SJCRH30 (cell line): ENCODE results near the gene SPTLC3. TPM values are rescaled to one million over a fixed set of nuclear protein-coding genes. Genes with fewer than 3 reads are reported as not detected.

Source experiments
- DNase-seq, 2 experiments: peaks; one replicate each; pipeline ENCODE4 v3.0.0-alpha.2; 2015 to 2020
- H3K27ac ChIP-seq: fragments of 250-450 bp; sonication (Bioruptor Pico); 2 replicates; pipeline ENCODE4 v1.5.1; 2020; ENCODE audit warnings: mild to moderate bottlenecking, moderate library complexity
- H3K27me3 ChIP-seq: fragments of 250-450 bp; sonication (Bioruptor Pico); 2 replicates; pipeline ENCODE4 v1.5.1; 2020; ENCODE audit warnings: mild to moderate bottlenecking, moderate library complexity
- H3K36me3 ChIP-seq: fragments of 250-450 bp; sonication (Bioruptor Pico); 2 replicates; pipeline ENCODE4 v1.5.1; 2020; ENCODE audit warnings: mild to moderate bottlenecking, moderate library complexity
- H3K4me1 ChIP-seq: fragments of 250-450 bp; sonication (Bioruptor Pico); 2 replicates; pipeline ENCODE4 v1.5.1; 2020; ENCODE audit warnings: mild to moderate bottlenecking, moderate library complexity
- H3K4me3 ChIP-seq: fragments of 250-450 bp; sonication (Bioruptor Pico); 2 replicates; pipeline ENCODE4 v1.5.1; 2020; ENCODE audit warnings: mild to moderate bottlenecking, moderate library complexity
- H3K9me3 ChIP-seq: fragments of 250-450 bp; sonication (Bioruptor Pico); replicated peaks from 2 replicates; pipeline ENCODE4 v1.5.1; 2020; ENCODE audit warnings: mild to moderate bottlenecking, moderate library complexity
- total RNA-seq: library from RNA; depleted of rRNA; stranded (reverse); fragments of >200 nt; shearing (Covaris generic); gene quantifications from 2 replicates; pipeline ENCODE4 v1.2.3, GENCODE V29; 2014

The SPTLC3 gene
- total RNA-seq, 1 experiment from 2014 or later = not detected

DNA sequence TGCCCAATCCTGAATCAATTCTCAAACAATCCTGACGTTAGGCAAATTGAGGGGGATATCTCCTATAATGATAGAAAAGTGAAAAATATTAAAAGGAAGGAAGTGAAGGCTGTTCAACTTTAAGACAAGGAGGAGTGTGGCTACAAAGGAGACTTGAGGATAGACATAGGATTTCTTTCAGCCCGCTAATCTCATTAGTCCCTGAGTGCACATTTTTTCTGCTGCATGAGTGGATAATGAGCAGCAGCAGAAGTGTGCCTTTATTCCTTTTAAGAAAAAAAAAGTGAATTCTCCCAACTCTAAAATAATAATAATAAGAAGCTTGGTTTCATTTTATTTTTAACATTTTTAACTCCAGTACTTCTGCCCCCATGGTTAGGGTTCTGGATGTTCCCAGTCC, 102.0 kb downstream of the SPTLC3 start:
- H3K36me3 ChIP-seq = no peaks in the 10 kb centered on the region

DNA sequence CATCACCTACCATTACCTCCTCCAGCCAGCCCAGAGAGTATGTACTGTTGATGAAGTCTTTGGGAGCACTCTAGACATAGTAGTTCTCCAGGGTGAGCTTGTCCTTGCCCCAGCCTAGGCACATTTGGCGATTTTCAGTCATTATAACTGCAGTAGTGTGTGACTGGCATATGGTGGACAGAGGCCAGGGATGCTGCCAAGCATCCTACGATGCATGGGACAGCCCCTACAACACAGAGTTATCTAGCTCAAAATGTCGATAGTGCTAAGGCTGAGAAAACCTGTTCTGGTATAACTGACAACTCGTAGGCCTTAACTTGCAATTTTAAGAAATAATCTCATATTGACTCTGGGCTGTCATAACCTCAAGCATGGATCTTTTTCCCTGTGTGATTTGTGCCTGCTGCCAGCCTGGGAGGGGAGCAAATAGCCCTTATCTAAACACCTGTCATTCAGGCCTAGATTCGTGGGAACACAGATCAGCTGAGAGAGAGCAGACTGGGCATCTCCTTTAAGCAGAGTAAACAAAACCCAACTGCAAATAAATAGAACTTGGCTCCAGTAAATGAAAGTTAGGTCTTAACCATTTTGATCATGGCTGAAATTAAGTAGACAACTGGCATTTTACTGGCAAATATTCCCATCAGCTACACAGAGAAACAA, 102.6 kb downstream of the SPTLC3 start:
- H3K4me1 ChIP-seq = no peaks in the 10 kb centered on the region
- H3K27ac ChIP-seq = no peak overlapping the region
- H3K4me3 ChIP-seq = no peak overlapping the region
- no peaks in the 10 kb centered on the region for H3K36me3 ChIP-seq
- H3K9me3 ChIP-seq = no peaks in the 10 kb centered on the region
- no peaks in the 10 kb centered on the region for H3K27me3 ChIP-seq
- DNase-seq = no peak

More for the DNA sequence above, 102.0 kb downstream of the SPTLC3 start:
- Histone ChIP-seq H3K27ac (no peak overlapping the region), H3K27me3 (no peaks in the 10 kb centered on the region), H3K9me3 (no peaks in the 10 kb centered on the region), H3K4me3 (no peak overlapping the region), H3K4me1 (no peaks in the 10 kb centered on the region)
- DNase-seq = no peak

DNA sequence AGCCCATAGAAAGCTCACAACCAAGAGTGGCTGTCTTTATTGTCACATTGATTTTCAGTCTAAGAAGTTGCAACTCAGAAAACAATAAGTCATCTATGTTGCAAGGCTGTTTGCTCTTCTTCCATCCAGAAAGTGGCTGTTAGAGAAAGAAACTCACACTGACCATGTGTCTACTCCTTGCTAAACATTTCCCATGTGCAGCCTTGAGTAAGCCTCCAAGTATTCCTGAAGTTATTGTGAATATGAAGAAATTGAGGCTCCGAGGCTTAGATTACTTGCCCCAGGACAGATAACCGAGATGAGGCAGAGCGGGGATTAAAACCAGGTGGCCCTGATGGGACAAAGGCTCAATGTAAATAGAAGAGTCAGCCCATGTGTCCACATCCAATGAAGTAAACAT, 105.0 kb downstream of the SPTLC3 start:
- H3K4me1 ChIP-seq = no peaks in the 10 kb centered on the region
- no peak overlapping the region for H3K4me3 ChIP-seq
- no peak overlapping the region for H3K27ac ChIP-seq
- DNase-seq = no peak
- no peaks in the 10 kb centered on the region for H3K27me3 ChIP-seq
- H3K9me3 ChIP-seq = no peaks in the 10 kb centered on the region
- no peaks in the 10 kb centered on the region for H3K36me3 ChIP-seq

DNA sequence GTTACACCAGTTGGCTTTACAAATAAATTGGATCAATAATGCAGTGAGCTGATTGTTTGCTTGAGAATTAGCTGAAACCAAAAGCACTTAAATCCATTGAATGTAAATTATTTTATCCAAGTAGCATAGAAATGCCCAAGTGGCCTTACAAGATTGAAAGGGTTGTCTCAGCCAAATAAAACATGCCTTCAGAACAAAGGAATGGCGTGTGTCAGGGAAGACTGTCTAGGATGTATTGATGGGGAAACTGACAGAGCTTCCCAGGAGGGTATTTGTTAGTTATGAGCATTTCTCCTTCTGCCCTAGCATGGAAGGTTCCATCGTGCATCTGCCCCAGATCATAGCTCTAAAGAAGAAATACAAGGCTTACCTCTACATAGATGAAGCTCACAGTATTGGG, 108.4 kb downstream of the SPTLC3 start:
- H3K9me3 ChIP-seq = no peaks in the 10 kb centered on the region
- H3K27ac ChIP-seq = no peak overlapping the region
- H3K36me3 ChIP-seq = no peaks in the 10 kb centered on the region
- H3K4me3 ChIP-seq = no peak overlapping the region
- H3K4me1 ChIP-seq = no peaks in the 10 kb centered on the region
- no peaks in the 10 kb centered on the region for H3K27me3 ChIP-seq
- DNase-seq = no peak

DNA sequence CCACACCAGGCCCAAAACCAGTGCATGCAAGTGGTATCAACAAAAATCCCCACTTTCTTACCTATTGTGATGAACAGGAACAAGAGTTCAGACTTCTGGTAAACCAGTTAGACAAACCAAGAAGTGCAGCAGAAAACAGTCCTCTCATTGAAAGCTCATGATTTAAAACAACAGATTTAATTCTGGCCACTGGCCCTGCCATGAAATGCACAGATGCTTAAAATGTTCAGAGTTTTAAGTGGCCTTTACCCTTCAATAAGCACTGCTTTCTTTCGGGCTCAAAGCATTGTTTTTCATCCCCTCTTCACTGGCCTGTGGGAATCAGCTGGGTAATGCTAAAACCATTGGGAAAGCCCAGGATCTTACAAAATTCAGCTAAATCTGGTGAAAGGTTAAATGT, 109.9 kb downstream of the SPTLC3 start:
- no peaks in the 10 kb centered on the region for H3K36me3 ChIP-seq
- H3K4me3 ChIP-seq = no peak overlapping the region
- H3K27ac ChIP-seq = no peak overlapping the region
- no peaks in the 10 kb centered on the region for H3K9me3 ChIP-seq
- H3K27me3 ChIP-seq = no peaks in the 10 kb centered on the region
- DNase-seq = no peak
- no peaks in the 10 kb centered on the region for H3K4me1 ChIP-seq

DNA sequence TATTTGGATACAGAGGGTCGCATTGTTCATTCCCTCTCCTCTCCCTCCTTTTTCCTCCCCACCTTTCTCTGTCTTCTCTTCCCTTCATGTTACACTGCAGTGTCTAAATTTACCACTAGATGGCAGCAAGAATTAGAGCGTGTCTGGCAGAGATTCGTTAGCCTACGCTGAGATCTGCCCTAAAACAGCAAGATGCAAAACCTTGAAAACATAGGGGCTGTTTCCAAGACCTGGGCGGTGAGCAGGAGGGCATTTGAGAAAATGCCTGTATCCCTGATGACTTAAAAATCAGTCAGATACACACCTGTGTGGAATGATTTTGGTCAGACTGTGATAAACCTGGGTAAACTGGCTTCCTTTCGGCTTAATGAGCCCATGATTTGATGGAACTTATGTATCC, 110.8 kb downstream of the SPTLC3 start:
- no peaks in the 10 kb centered on the region for H3K27me3 ChIP-seq
- no peak overlapping the region for H3K4me3 ChIP-seq
- no peaks in the 10 kb centered on the region for H3K9me3 ChIP-seq
- no peaks in the 10 kb centered on the region for H3K36me3 ChIP-seq
- no peak overlapping the region for H3K27ac ChIP-seq
- peak; percentile 40 to 83 for DNase-seq
- H3K4me1 ChIP-seq = no peaks in the 10 kb centered on the region

DNA sequence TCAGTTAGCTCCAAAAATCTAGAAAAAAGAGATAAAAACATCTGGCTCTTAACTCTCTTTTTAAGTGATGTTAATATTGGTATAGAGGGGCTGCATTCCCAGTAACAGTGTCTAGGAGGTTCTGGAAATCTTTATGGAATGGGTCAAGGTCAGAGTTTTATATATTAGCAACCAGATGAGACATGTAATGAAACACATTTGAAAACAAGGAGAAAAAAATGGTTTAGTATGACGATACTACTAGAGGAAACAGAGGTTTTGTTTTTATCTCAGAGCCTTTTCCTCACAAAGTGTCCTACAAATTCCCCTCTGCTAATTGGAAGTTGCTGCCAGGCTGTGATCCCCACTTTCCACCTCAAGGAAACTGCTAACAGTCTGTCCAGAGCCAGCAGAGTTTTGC, 111.7 kb downstream of the SPTLC3 start:
- H3K36me3 ChIP-seq = no peaks in the 10 kb centered on the region
- no peaks in the 10 kb centered on the region for H3K4me1 ChIP-seq
- no peak overlapping the region for H3K4me3 ChIP-seq
- H3K27me3 ChIP-seq = no peaks in the 10 kb centered on the region
- no peak for DNase-seq
- no peaks in the 10 kb centered on the region for H3K9me3 ChIP-seq
- H3K27ac ChIP-seq = no peak overlapping the region

DNA sequence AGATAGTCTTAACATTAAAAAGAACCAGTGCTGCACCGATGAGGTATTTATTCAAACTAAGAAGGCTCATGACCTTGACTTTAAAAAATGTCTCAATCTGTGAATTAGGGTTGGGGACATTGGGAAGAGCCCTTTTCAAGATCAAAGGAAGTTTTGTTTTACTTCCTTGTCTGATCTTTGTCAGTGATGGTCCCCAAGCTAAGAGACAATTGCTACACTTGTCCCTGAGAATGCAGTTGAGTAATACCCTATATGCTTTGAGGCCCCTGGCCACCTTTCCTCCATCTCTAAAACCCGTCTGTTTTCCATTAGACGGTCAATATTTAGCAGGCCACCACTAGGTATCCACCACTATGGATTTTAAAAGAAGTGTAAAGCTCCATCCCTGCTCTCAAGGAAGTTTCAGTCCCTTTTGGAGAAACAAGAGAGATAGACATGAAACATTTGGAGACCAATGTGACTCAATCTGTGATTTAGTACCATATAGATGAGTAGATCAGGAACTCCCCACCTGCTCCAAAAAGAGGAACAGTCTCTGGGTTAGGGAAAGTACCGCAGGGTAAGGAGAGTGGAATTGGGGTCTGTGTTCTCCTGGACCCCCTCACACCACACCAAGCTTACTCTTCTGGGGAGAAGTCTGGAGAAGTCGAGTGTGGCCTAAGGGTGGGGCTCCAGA, 113.2 kb downstream of the SPTLC3 start:
- H3K27ac ChIP-seq = no peak overlapping the region
- H3K27me3 ChIP-seq = no peaks in the 10 kb centered on the region
- no peaks in the 10 kb centered on the region for H3K9me3 ChIP-seq
- no peak overlapping the region for H3K4me3 ChIP-seq
- H3K4me1 ChIP-seq = no peaks in the 10 kb centered on the region
- DNase-seq = no peak
- H3K36me3 ChIP-seq = no peaks in the 10 kb centered on the region

DNA sequence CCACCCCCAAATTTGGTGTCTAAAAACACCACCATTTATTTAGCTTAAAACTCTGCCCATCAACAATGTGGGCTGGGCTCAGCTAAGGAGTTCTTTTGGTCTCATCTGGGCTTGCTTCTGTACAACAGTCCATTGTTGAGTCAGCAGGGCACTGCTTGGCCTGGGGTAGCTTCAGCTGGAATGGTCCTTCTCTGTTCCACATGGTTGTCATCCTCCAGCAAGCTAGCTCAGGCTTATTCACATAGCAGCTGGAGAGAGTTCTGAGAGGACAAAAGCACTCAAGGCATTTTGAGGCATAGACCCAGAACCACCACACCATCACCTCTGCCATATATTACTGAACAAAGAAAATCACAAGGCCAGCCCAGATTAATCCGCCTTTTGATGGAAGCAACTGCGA, 116.7 kb downstream of the SPTLC3 start:
- no peak for DNase-seq
- H3K36me3 ChIP-seq = no peaks in the 10 kb centered on the region
- H3K9me3 ChIP-seq = no peaks in the 10 kb centered on the region
- H3K27me3 ChIP-seq = no peaks in the 10 kb centered on the region
- no peaks in the 10 kb centered on the region for H3K4me1 ChIP-seq
- H3K4me3 ChIP-seq = no peak overlapping the region
- no peak overlapping the region for H3K27ac ChIP-seq

DNA sequence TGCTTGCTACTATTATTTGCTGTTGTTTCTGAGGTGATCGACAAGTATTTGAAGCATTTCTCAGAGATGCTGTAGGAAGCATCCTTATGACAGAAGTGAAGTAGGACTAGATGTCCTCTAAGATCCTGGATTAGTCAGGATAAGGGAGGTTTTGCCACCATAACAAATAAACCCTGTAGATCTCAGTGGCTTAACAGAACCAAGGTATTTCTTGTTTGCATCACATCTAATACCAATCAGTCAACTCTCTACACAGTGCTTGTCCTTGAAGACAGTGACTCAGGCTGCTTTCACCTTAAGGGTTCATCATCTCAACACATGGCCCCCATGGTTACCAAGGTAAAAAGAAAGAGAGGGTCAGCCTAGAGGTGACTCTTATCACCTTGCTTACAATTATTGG, 119.4 kb downstream of the SPTLC3 start:
- Histone ChIP-seq H3K27ac (no peak overlapping the region), H3K27me3 (no peaks in the 10 kb centered on the region), H3K9me3 (no peaks in the 10 kb centered on the region), H3K4me1 (no peaks in the 10 kb centered on the region), H3K36me3 (no peaks in the 10 kb centered on the region), H3K4me3 (no peak overlapping the region)
- DNase-seq = no peak

DNA sequence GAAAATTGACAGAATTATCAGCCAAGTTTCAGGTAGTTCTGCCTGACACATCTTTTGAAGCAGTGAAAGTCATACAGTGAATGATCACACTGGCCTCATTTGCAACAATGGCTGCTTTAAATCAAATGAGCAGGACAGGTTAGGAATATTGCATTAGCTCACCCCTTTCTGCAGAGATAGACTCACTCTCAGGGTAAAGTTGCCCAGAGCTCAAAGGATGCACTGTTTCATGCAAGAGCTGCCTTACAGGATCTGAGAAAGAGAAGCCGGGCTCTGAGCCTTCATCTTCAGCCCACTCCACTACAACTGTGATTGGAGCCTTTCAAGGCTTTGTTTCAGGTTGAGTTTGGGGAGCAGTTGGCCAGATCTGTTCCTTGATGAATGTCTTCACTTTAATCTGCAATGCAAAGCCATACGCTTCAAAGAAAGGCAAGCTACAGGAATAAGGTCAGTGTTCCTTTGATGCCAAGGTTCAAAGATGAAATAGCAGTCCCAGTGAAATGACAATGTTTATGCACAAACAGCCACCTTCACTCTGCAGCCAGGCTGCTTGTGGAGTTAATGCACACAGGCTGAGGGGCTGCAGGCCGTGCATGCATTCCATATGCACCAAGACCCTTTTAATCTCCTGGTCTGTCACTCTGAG, 121.4 kb downstream of the SPTLC3 start:
- Histone ChIP-seq H3K9me3 (no peaks in the 10 kb centered on the region), H3K36me3 (no peaks in the 10 kb centered on the region), H3K27ac (no peak overlapping the region), H3K4me1 (no peaks in the 10 kb centered on the region), H3K4me3 (no peak overlapping the region), H3K27me3 (no peaks in the 10 kb centered on the region)
- no peak for DNase-seq

DNA sequence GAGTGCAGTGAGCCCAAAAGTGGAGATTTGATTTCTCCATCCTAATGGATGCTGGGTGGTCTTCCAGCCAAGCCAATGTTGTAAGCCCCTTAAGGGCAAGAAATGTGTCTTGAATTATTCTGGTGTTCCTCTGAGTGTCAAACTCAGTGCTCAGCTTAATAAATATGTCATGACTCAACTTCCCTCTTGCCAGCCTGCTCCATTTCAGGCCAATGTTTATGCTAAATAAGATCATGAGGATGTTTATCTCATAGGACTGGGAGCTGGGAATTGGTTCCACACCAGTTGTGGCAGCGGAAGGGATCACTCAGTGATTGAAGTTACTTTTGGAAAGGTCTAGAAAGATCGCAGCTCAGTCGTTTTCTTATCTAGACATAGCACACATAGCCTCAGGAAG, 121.9 kb downstream of the SPTLC3 start:
- Histone ChIP-seq H3K4me3 (no peak overlapping the region), H3K36me3 (no peaks in the 10 kb centered on the region), H3K9me3 (no peaks in the 10 kb centered on the region), H3K27ac (no peak overlapping the region), H3K27me3 (no peaks in the 10 kb centered on the region), H3K4me1 (no peaks in the 10 kb centered on the region)
- DNase-seq = no peak

DNA sequence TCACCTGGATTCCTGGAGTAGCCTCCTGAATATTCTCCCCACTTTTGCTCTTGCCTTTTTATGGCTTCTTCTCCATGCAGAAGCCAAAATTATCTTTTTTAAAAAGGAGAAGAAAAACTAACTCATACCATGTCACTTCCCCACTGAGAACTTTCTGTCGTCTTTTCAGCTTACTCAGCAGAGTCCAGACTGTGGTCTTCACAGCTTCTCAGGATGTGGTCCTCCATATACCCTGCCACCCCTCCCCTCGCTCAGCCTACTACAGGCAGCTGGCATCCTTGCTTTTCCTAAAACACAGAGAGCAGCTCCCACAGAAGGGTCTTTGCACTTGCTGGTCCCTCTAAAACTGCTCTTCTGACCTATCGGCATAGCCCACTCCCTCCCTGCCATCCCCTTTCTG, 122.9 kb downstream of the SPTLC3 start:
- Histone ChIP-seq H3K36me3 (no peaks in the 10 kb centered on the region), H3K27me3 (no peaks in the 10 kb centered on the region), H3K9me3 (no peaks in the 10 kb centered on the region), H3K4me1 (no peaks in the 10 kb centered on the region), H3K4me3 (no peak overlapping the region), H3K27ac (no peak overlapping the region)
- DNase-seq = no peak

DNA sequence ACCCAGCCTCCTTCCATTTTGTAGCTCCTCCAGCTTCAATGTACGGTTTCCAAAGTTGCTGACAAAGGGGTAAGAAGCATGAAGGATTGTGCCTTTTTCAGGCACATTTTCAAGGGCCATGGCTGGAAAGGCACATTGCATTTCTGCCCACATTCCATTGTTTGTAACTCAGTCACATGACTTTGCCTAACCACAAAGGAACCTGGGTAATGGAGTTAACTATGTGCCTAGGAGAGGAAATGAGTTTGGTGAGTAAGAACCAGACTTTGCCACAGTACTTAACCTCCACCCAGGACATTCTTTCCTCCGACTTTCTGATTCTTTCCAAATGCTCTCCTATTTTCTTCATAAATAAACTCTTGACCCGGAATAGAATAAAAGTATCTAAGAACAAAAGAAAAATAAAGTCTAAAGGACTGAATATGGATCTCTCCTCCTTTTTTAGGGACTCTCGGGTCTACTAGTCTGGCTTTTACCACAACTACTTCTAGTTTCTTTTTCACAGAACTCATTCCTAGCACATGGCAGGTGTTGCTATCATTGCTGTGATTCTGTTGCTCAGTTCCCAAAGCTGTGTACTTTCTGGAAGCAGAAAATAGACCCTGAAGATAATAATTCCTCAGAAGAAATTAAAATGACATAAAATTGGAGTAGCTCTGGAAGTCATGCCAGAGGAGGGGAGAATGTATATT, 130.8 kb downstream of the SPTLC3 start:
- Histone ChIP-seq H3K27me3 (no peaks in the 10 kb centered on the region), H3K4me3 (no peak overlapping the region), H3K36me3 (no peaks in the 10 kb centered on the region), H3K4me1 (no peaks in the 10 kb centered on the region; the same call in 1 of the 2 replicates), H3K27ac (no peak overlapping the region), H3K9me3 (no peaks in the 10 kb centered on the region)
- DNase-seq = no peak

DNA sequence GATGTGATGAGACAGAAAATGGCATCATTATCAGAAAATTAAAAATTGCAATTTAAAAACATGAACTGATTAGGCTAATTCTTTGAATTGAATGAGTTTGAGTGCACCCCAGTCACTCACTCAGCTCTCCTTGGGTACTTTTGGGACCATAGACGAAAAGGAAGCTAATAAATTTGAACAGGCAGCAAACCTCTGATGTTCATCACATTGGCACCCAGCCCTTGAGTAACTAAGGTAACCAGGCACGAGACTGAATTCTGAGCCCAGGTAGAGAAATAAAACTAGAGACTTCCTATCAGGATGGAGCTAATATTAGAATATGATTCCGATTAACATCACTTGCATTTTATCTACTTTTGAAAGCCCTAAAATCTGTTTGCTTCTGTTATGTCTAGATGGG, 131.4 kb downstream of the SPTLC3 start:
- DNase-seq = no peak

More for the DNA sequence above, 131.4 kb downstream of the SPTLC3 start:
- Histone ChIP-seq H3K36me3 (no peaks in the 10 kb centered on the region), H3K4me3 (no peak overlapping the region), H3K27ac (no peak overlapping the region), H3K4me1 (no peaks in the 10 kb centered on the region; the same call in 1 of the 2 replicates), H3K9me3 (no peaks in the 10 kb centered on the region), H3K27me3 (no peaks in the 10 kb centered on the region)
